Measurements from ENCODE around the gene XRCC1. TPM values are rescaled to one million over a fixed set of nuclear protein-coding genes. Genes with fewer than 3 reads are reported as not detected.

The XRCC1 gene
- total and polyA plus RNA-seq, 9 of the 15 experiments (the other 6 are each of a cell fraction or from before 2014, with no cell fraction given) = 1.5 to 36.9 (median 24.9) TPM

GRCh38 chr19:43591904-43592772, 16.8 kb upstream of the XRCC1 start:
- H3K9me1 ChIP-seq (ENCODE audit: control insufficient read depth, insufficient read depth, low read length) = no peaks in the 10 kb centered on the region
- peaks cover 3 to 39% of the 10 kb centered on the region in 2 experiments; a peak in 4 of 5 replicates for H3K4me1 ChIP-seq (replicated peaks in 1 of 2; ENCODE audit: control insufficient read depth in 2 of 2, insufficient read depth in 2 of 2, low read length in 2 of 2)
- no peaks in the 10 kb centered on the region for H4K20me1 ChIP-seq (replicated peaks; ENCODE audit: control insufficient read depth, insufficient read depth, low read length)
- TF ChIP-seq HNRNPL (IDR thresholded peaks at IDR 0.05; ENCODE audit: low read depth, low read length) = peak; percentile 18; the same call in 1 of the 2 replicates
- TF ChIP-seq RBFOX2 (IDR thresholded peaks at IDR 0.05; ENCODE audit: low read depth, low read length) = peak; percentile 39; the same call in 1 of the 2 replicates
- TF ChIP-seq MTF1 (CRISPR knock-in tag; IDR thresholded peaks at IDR 0.05; ENCODE audit: borderline replicate concordance) = no peak
- ATAC-seq = no peak
- no peak overlapping the region for H2AFZ ChIP-seq (ENCODE audit: low read depth, low read length)
- DNase-seq (ENCODE audit: extremely low read depth in 1 of 4, low spot score in 3 of 4) = no peak
- no TSS peak for BruUV-seq (replicated peaks)
- no peak for FAIRE-seq
- in situ Hi-C loops (cut with MboI) (no loop called here), intact Hi-C loops (cut with micrococcal nuclease) (no loop called here)
- peaks cover 22% of the 10 kb centered on the region for H3K79me2 ChIP-seq (ENCODE audit: control insufficient read depth, insufficient read depth, low read length)
- no peaks in the 10 kb centered on the region for H3K9me3 ChIP-seq (replicated peaks; ENCODE audit: control insufficient read depth, insufficient read depth, low read depth, low read length)
- POLR2A ChIA-PET = no interaction called here
- peaks cover 25% of the 10 kb centered on the region; the same call in 2 of the 3 replicates for H3K36me3 ChIP-seq (ENCODE audit: control insufficient read depth, insufficient read depth, low read length)
- no peaks in the 10 kb centered on the region for H3K27me3 ChIP-seq (ENCODE audit: control insufficient read depth in 2 of 2, insufficient read depth in 2 of 2, low read length in 2 of 2)
- CTCF ChIA-PET (ENCODE audit: low intra/inter-chr PET ratio) = no interaction called here
- 94% methylated on average over 32 of the region's 63 CpGs for WGBS (ENCODE audit: insufficient coverage, low coverage, missing lambda C conversion rate)
- no peak overlapping the region for H3K4me2 ChIP-seq (ENCODE audit: insufficient read depth, low read length)
- peak overlapping the region in 1 of 2 experiments; percentile 36; a peak in 1 of 4 replicates for H3K9ac ChIP-seq (ENCODE audit: insufficient read depth in 1 of 2, low read depth in 2 of 2, low read length in 2 of 2)
- H3K27ac ChIP-seq (ENCODE audit: extremely low read depth, low read depth, low read length) = no peak overlapping the region
- H3K4me3 ChIP-seq = no peak overlapping the region

DNA sequence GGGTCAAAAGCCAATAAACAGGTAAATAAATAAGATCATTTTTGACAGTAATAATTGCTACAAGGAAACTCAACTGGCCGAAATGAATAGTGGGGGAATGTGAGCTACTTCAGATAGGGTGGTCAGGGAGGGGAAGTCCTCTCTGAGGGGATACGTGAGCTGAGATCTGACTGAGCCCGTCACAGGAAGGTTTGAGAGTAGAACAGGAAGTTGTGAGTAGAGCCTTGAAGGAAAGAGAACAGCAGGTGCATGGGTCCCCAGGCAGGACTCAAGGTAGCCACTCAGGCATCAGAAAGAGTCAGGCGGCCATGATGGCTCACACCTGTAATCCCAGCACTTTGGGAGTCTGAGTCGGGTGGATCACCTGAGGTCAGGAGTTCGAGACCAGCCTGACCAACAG, 14.4 kb upstream of the XRCC1 start:
- no peak overlapping the region for H3K4me2 ChIP-seq (ENCODE audit: insufficient read depth, low read length)
- H3K27me3 ChIP-seq (ENCODE audit: control insufficient read depth in 2 of 2, insufficient read depth in 2 of 2, low read length in 2 of 2) = no peaks in the 10 kb centered on the region
- ATAC-seq (no peak), FAIRE-seq (no peak), DNase-seq (ENCODE audit: extremely low read depth in 1 of 4, low spot score in 3 of 4) (no peak)
- H3K36me3 ChIP-seq (ENCODE audit: control insufficient read depth, insufficient read depth, low read length) = peaks cover 25% of the 10 kb centered on the region; the same call in 2 of the 3 replicates
- intact Hi-C loops (cut with micrococcal nuclease) (no loop called here), in situ Hi-C loops (cut with MboI) (no loop called here)
- no peaks in the 10 kb centered on the region for H3K9me3 ChIP-seq (replicated peaks; ENCODE audit: control insufficient read depth, insufficient read depth, low read depth, low read length)
- no peaks in the 10 kb centered on the region for H4K20me1 ChIP-seq (replicated peaks; ENCODE audit: control insufficient read depth, insufficient read depth, low read length)
- H3K9ac ChIP-seq (ENCODE audit: insufficient read depth in 1 of 2, low read depth in 2 of 2, low read length in 2 of 2) = no peak overlapping the region
- WGBS (ENCODE audit: insufficient coverage, low coverage, missing lambda C conversion rate) = 46% methylated on average over 6 of the region's 6 CpGs
- peaks cover 0 to 19% of the 10 kb centered on the region in 2 experiments; a peak in 2 of 5 replicates for H3K4me1 ChIP-seq (replicated peaks in 1 of 2; ENCODE audit: control insufficient read depth in 2 of 2, insufficient read depth in 2 of 2, low read length in 2 of 2)
- POLR2A ChIA-PET = interaction anchor here (1.7 kb wide), 1 partner anchor 22 kb away, joined by 3 read pairs; no protein-coding TSS in a partner anchor
- H3K27ac ChIP-seq (ENCODE audit: extremely low read depth, low read depth, low read length) = no peak overlapping the region
- H3K4me3 ChIP-seq = no peak overlapping the region
- no TSS peak for BruUV-seq (replicated peaks)
- H3K79me2 ChIP-seq (ENCODE audit: control insufficient read depth, insufficient read depth, low read length) = peaks cover 5% of the 10 kb centered on the region; the same call in 2 of the 3 replicates
- H3K9me1 ChIP-seq (ENCODE audit: control insufficient read depth, insufficient read depth, low read length) = no peaks in the 10 kb centered on the region
- no peak overlapping the region for H2AFZ ChIP-seq (ENCODE audit: low read depth, low read length)
- CTCF ChIA-PET (ENCODE audit: low intra/inter-chr PET ratio) = no interaction called here
- TF ChIP-seq MEIS2 (IDR thresholded peaks at IDR 0.05; ENCODE audit: partially characterized antibody) (no peak), ZNF79 (CRISPR knock-in tag; IDR thresholded peaks at IDR 0.05; ENCODE audit: low read depth) (no peak), NR2C2 (CRISPR knock-in tag; IDR thresholded peaks at IDR 0.05) (no peak), NR2C2 (tag; IDR thresholded peaks at IDR 0.05) (no peak), ZNF3 (CRISPR knock-in tag; IDR thresholded peaks at IDR 0.05) (no peak), CREB1 (IDR thresholded peaks at IDR 0.05) (no peak), CREB1 (CRISPR knock-in tag; IDR thresholded peaks at IDR 0.05) (no peak), ZNF316 (IDR thresholded peaks at IDR 0.05) (no peak)
- TF ChIP-seq, protein P1, sequence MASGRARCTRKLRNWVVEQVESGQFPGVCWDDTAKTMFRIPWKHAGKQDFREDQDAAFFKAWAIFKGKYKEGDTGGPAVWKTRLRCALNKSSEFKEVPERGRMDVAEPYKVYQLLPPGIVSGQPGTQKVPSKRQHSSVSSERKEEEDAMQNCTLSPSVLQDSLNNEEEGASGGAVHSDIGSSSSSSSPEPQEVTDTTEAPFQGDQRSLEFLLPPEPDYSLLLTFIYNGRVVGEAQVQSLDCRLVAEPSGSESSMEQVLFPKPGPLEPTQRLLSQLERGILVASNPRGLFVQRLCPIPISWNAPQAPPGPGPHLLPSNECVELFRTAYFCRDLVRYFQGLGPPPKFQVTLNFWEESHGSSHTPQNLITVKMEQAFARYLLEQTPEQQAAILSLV (tag; IDR thresholded peaks at IDR 0.05) = no peak
- TF ChIP-seq, protein P2, sequence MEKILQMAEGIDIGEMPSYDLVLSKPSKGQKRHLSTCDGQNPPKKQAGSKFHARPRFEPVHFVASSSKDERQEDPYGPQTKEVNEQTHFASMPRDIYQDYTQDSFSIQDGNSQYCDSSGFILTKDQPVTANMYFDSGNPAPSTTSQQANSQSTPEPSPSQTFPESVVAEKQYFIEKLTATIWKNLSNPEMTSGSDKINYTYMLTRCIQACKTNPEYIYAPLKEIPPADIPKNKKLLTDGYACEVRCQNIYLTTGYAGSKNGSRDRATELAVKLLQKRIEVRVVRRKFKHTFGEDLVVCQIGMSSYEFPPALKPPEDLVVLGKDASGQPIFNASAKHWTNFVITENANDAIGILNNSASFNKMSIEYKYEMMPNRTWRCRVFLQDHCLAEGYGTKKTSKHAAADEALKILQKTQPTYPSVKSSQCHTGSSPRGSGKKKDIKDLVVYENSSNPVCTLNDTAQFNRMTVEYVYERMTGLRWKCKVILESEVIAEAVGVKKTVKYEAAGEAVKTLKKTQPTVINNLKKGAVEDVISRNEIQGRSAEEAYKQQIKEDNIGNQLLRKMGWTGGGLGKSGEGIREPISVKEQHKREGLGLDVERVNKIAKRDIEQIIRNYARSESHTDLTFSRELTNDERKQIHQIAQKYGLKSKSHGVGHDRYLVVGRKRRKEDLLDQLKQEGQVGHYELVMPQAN (IDR thresholded peaks at IDR 0.05; ENCODE audit: borderline replicate concordance) = no peak
